DOHH2 (cell line): ENCODE data around the gene FAM118A.

Experiments
- CTCF ChIP-seq: fragments of 200-600 bp; sonication (generic); IDR thresholded peaks from one replicate; pipeline ENCODE4 v1.5.1; 2014; ENCODE audit warnings: antibody characterized with exemption, mild to moderate bottlenecking, low read depth, low read length; ENCODE audit not compliant: poor library complexity, severe bottlenecking
- EZH2phosphoT487 ChIP-seq: fragments of 200-600 bp; sonication (generic); IDR thresholded peaks from 2 replicates; pipeline ENCODE4 v1.6.1; 2017; ENCODE audit warnings: borderline replicate concordance, mild to moderate bottlenecking, antibody characterized with exemption, low read length, moderate library complexity, mixed read lengths

- TF ChIP-seq CTCF, result no peak
- no peak for TF ChIP-seq EZH2phosphoT487
These were observed 14.0 kb downstream of the FAM118A start for GRCh38 chr22:45323695-45324094.
